H1 (cell line): ENCODE data around the gene ATP6V1C2. TPM values are rescaled to one million over a fixed set of nuclear protein-coding genes. Genes with fewer than 3 reads are reported as not detected.

Experiments used
- CTCF ChIA-PET: fragments of 300-600 bp; sonication (Branson Sonifier 250); formaldehyde crosslinking; loops from one replicate; lab custom pipeline; 2021; ENCODE audit not compliant: partially characterized antibody; lab: Charles Lee
- POLR2A ChIA-PET: fragments of 300-600 bp; sonication (Branson Sonifier 250); formaldehyde crosslinking; loops from one replicate; lab custom pipeline; 2021; ENCODE audit warnings: inconsistent platforms; ENCODE audit not compliant: partially characterized antibody; lab: Charles Lee
- DNase-seq, 2 experiments: peaks; one replicate each; pipeline versions ENCODE4 v3.0.0 to v3.0.0-alpha.2; 2010 to 2022; ENCODE audit warnings: low spot score in 2 of 2, low read depth in 1 of 2, mixed read lengths in 1 of 2
- FAIRE-seq: peaks from 2 replicates; lab custom pipeline; 2011; peaks lifted over from hg19 to GRCh38; lab: Jason Lieb, UNC
- H2AFZ ChIP-seq: 2 replicates; pipeline ENCODE4 v1.8.1; 2012; ENCODE audit warnings: low read length, inconsistent platforms
- H2AK5ac ChIP-seq: 2 replicates; pipeline ENCODE4 v1.6.1; 2013; ENCODE audit warnings: low read depth, low read length
- H2BK120ac ChIP-seq: replicated peaks from 2 replicates; pipeline ENCODE3; 2013; ENCODE audit warnings: low read depth, low read length, inconsistent platforms
- H2BK12ac ChIP-seq: 2 replicates; pipeline ENCODE4 v1.6.1; 2013; ENCODE audit warnings: low read depth, low read length
- H2BK15ac ChIP-seq: 2 replicates; pipeline ENCODE4 v1.6.1; 2013; ENCODE audit warnings: low read length
- H2BK20ac ChIP-seq: 2 replicates; pipeline ENCODE4 v1.6.1; 2013; ENCODE audit warnings: low read length
- H2BK5ac ChIP-seq: 2 replicates; pipeline ENCODE4 v1.6.1; 2013; ENCODE audit warnings: low read depth, low read length
- H3K14ac ChIP-seq: 2 replicates; pipeline ENCODE4 v1.6.1; 2013; ENCODE audit warnings: inconsistent platforms; ENCODE audit not compliant: insufficient read length
- H3K18ac ChIP-seq: 2 replicates; pipeline ENCODE4 v1.6.1; 2013; ENCODE audit warnings: low read length; ENCODE audit errors: extremely low read depth
- H3K23ac ChIP-seq: 2 replicates; pipeline ENCODE4 v1.6.1; 2013; ENCODE audit warnings: inconsistent platforms; ENCODE audit not compliant: insufficient read length
- H3K23me2 ChIP-seq: 2 replicates; pipeline ENCODE4 v1.6.1; 2013; ENCODE audit warnings: low read depth, low read length
- H3K27ac ChIP-seq: 2 replicates; pipeline ENCODE4 v1.6.1; 2011; ENCODE audit warnings: low read depth, low read length, inconsistent platforms
- H3K27me3 ChIP-seq, 4 experiments: replicated peaks in 1 of 4; 1 replicate in 1 of 4; 2 replicates in 3 of 4; pipeline versions ENCODE4 v1.6.1 to v1.8.1; 2011 to 2013; ENCODE audit warnings: low read length in 3 of 4, mild to moderate bottlenecking in 3 of 4, inconsistent platforms in 2 of 4, mixed read lengths in 2 of 4, moderate library complexity in 1 of 4; ENCODE audit not compliant: control insufficient read depth in 3 of 4, insufficient read depth in 3 of 4; ENCODE audit errors: extremely low read depth in 1 of 4
- H3K36me3 ChIP-seq, 4 experiments: 2 replicates each; pipeline versions ENCODE4 v1.6.1 to v1.8.1; 2011 to 2013; ENCODE audit warnings: mild to moderate bottlenecking in 4 of 4, low read length in 3 of 4, moderate library complexity in 2 of 4, control low read depth in 1 of 4, inconsistent platforms in 1 of 4; ENCODE audit not compliant: insufficient read depth in 4 of 4, control insufficient read depth in 2 of 4
- H3K4ac ChIP-seq: replicated peaks from 2 replicates; pipeline ENCODE3; 2013; ENCODE audit warnings: low read length, low read depth, mixed read lengths, inconsistent platforms; ENCODE audit not compliant: insufficient read length
- H3K4me1 ChIP-seq, 4 experiments: replicated peaks in 1 of 4; 1 replicate in 1 of 4; 2 replicates in 3 of 4; pipeline versions ENCODE4 v1.6.1 to v1.8.1; 2011 to 2013; ENCODE audit warnings: low read length in 3 of 4, inconsistent platforms in 2 of 4, mixed read lengths in 1 of 4; ENCODE audit not compliant: insufficient read depth in 4 of 4, control insufficient read depth in 3 of 4
- H3K4me2 ChIP-seq, 2 experiments: 2 replicates each; pipeline versions ENCODE4 v1.6.1 to v1.8.1; 2011 to 2013; ENCODE audit warnings: low read depth in 2 of 2, low read length in 2 of 2, control low read depth in 1 of 2, inconsistent platforms in 1 of 2, mild to moderate bottlenecking in 1 of 2; ENCODE audit not compliant: insufficient read depth in 1 of 2
- H3K4me3 ChIP-seq, 4 experiments: fragments of 200-600, 300-600 bp in 1 of 4; sonication (generic), shearing (Covaris generic), sonication (Bioruptor Twin) in 1 of 4; 2 replicates each; pipeline versions ENCODE4 v1.5.1 to v1.8.1; 2011 to 2016; ENCODE audit warnings: low read length in 4 of 4, low read depth in 3 of 4, control low read depth in 2 of 4, inconsistent platforms in 2 of 4, mild to moderate bottlenecking in 2 of 4, mixed read lengths in 1 of 4, moderate library complexity in 1 of 4; ENCODE audit not compliant: insufficient read depth in 2 of 4; ENCODE audit errors: extremely low read depth in 1 of 4
- H3K56ac ChIP-seq: replicated peaks from 2 replicates; pipeline ENCODE3; 2013; ENCODE audit warnings: low read depth, mild to moderate bottlenecking, mixed read lengths, low read length, inconsistent platforms; ENCODE audit not compliant: insufficient read length
- H3K79me1 ChIP-seq: 2 replicates; pipeline ENCODE4 v1.6.1; 2013; ENCODE audit warnings: low read depth, low read length, control low read depth
- H3K79me2 ChIP-seq, 2 experiments: 2 replicates each; pipeline versions ENCODE4 v1.6.1 to v1.8.1; 2012 to 2013; ENCODE audit warnings: low read length in 2 of 2, mild to moderate bottlenecking in 2 of 2, inconsistent platforms in 1 of 2; ENCODE audit not compliant: insufficient read depth in 2 of 2, control insufficient read depth in 1 of 2
- H3K9ac ChIP-seq, 4 experiments: replicated peaks in 1 of 4; 1 replicate in 1 of 4; 2 replicates in 3 of 4; pipeline versions ENCODE4 v1.6.1 to v1.8.1; 2011 to 2013; ENCODE audit warnings: low read depth in 3 of 4, low read length in 3 of 4, control low read depth in 2 of 4, mild to moderate bottlenecking in 2 of 4, moderate library complexity in 2 of 4, inconsistent platforms in 1 of 4; ENCODE audit errors: extremely low read depth in 1 of 4
- H3K9me3 ChIP-seq, 2 experiments: 2 replicates each; pipeline versions ENCODE4 v1.6.1 to v1.8.1; 2012 to 2013; ENCODE audit warnings: mild to moderate bottlenecking in 2 of 2, moderate library complexity in 2 of 2, control low read depth in 1 of 2, inconsistent platforms in 1 of 2, low read depth in 1 of 2, low read length in 1 of 2, mixed read lengths in 1 of 2; ENCODE audit not compliant: insufficient read depth in 2 of 2
- H4K20me1 ChIP-seq, 2 experiments: replicated peaks in 1 of 2; 2 replicates each; pipeline versions ENCODE3 to v1.8.1; 2011 to 2013; ENCODE audit warnings: inconsistent platforms in 2 of 2, low read length in 2 of 2, mild to moderate bottlenecking in 1 of 2; ENCODE audit not compliant: insufficient read depth in 2 of 2, control insufficient read depth in 1 of 2
- H4K5ac ChIP-seq: 2 replicates; pipeline ENCODE4 v1.6.1; 2013; ENCODE audit warnings: low read length, low read depth, mixed read lengths, inconsistent platforms; ENCODE audit not compliant: insufficient read length
- H4K8ac ChIP-seq: 2 replicates; pipeline ENCODE4 v1.8.0; 2013; ENCODE audit warnings: mild to moderate bottlenecking, moderate library complexity, low read length, inconsistent platforms; ENCODE audit not compliant: insufficient read depth; ENCODE audit errors: extremely low read depth
- H4K91ac ChIP-seq: replicated peaks from 2 replicates; pipeline ENCODE3; 2013; ENCODE audit warnings: low read length, mixed read lengths, inconsistent platforms; ENCODE audit not compliant: insufficient read length
- SP4 ChIP-seq: IDR thresholded peaks from 2 replicates; pipeline ENCODE4 v1.6.1; 2012; ENCODE audit warnings: low read length, inconsistent platforms
- TBP ChIP-seq: IDR thresholded peaks from 2 replicates; pipeline ENCODE4 v1.6.1; 2011; ENCODE audit warnings: low read depth, low read length, improper control_type of control experiment
- WGBS, 2 experiments: shearing (Covaris generic) in 1 of 2; methylation state at CpG; one replicate each; pipeline versions ENCODE4 v1.1.6 to v1.1.7; 2013 to 2015; ENCODE audit warnings: low lambda C conversion rate in 2 of 2, mixed read lengths in 2 of 2, inconsistent platforms in 1 of 2, low coverage in 1 of 2, missing lambda C conversion rate in 1 of 2; ENCODE audit not compliant: insufficient replicate concordance in 2 of 2, insufficient coverage in 1 of 2, insufficient read length in 1 of 2; ENCODE audit errors: extremely low coverage in 1 of 2, missing lambda C conversion rate in 1 of 2; 5-methylcytosine and 5-hydroxymethylcytosine counted together
- polyA plus RNA-seq, 7 experiments: library from polyadenylated mRNA; depleted of rRNA in 3 of 7; stranded (reverse) in 5 of 7; unstranded in 2 of 7; fragments of >200 nt in 5 of 7; fragments of 200-250 nt in 2 of 7; gene quantifications; 1 replicate in 5 of 7; 2 replicates in 1 of 7; 4 replicates in 1 of 7; pipeline versions ENCODE4 v1.2.1 to v1.2.3, GENCODE V29; 2011 to 2013; ENCODE audit warnings: missing spikeins in 2 of 7, mixed read lengths in 2 of 7
- total RNA-seq: library from RNA; stranded (reverse); fragmentation: NEBNext Ultra II Directional; extraction: Animal tissue kit (Norgen Biotek cat#: 25700); gene quantifications from 2 replicates; pipeline ENCODE4 v1.2.1, GENCODE V29; 2021

The ATP6V1C2 gene
- total and polyA plus RNA-seq, 2 of the 8 experiments (the other 6 are each of a cell fraction or from before 2014, with no cell fraction given): 0.29 to 0.74 TPM

DNA sequence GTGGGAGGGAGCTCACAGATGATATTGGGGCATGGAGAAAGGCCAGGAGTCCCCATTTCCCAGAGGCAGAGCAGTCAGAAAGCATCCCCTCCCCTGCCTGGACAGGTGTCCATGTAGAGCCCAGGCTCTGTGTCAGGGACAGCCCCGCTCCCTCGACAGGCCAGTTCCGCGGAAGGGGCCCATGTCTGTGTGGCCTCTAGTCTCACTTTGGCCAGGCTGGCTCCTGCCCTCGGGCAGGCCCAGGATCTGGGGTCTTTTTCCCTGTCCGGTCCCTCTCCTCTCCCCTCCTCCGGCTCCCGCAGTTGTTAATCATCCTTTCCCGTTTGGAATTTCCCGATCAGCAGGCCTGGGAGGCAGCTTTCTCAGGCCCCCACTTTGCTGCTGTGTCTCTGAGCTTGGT is 111.6 kb downstream of the ATP6V1C2 start:
- POLR2A ChIA-PET: interaction anchor here (0.6 to 1.4 kb wide), 4 partner anchors 21 to 297 kb away, joined by 3 to 6 read pairs (median 4); partner anchors contain the start of gene PDIA6
- 93% methylated on average over 10 of the region's 10 CpGs; no CpG with 5 or more reads in 1 of the 2 experiments for WGBS, 2 experiments
- Histone ChIP-seq H3K4me2 (no peak overlapping the region), H3K27me3 (peaks cover 0 to 7% (median 4%) of the 10 kb centered on the region in 4 experiments; a peak in 3 of 7 replicates), H2BK120ac (no peak overlapping the region), H2AK5ac (no peak overlapping the region), H3K79me2 (no peaks in the 10 kb centered on the region), H4K91ac (no peak overlapping the region), H3K9me3 (no peaks in the 10 kb centered on the region), H3K56ac (no peak overlapping the region), H3K79me1 (no peaks in the 10 kb centered on the region), H3K4me1 (peaks cover 0 to 7% (median 4%) of the 10 kb centered on the region in 4 experiments; a peak in 5 of 7 replicates), H2BK12ac (no peak overlapping the region), H2BK5ac (no peak overlapping the region), H3K4me3 (no peak overlapping the region), H3K27ac (no peak overlapping the region), H4K5ac (no peak overlapping the region), H3K18ac (no peak overlapping the region), H3K9ac (no peak overlapping the region), H4K8ac (no peak overlapping the region), H2AFZ (no peak overlapping the region), H3K4ac (no peak overlapping the region), H3K36me3 (no peaks in the 10 kb centered on the region), H2BK15ac (no peak overlapping the region), H4K20me1 (no peaks in the 10 kb centered on the region), H3K23me2 (no peaks in the 10 kb centered on the region), H3K23ac (no peak overlapping the region), H3K14ac (no peak overlapping the region), H2BK20ac (no peak overlapping the region)
- FAIRE-seq (no peak), DNase-seq (no peak)
- CTCF ChIA-PET: interaction anchor here (0.6 to 11.2 kb wide), 84 partner anchors 9 to 865 kb away, joined by 3 to 234 read pairs (median 4); partner anchors contain the start of genes KCNF1 and PDIA6
- no peak for TF ChIP-seq TBP
- no peak for TF ChIP-seq SP4
